Dorsolateral prefrontal cortex (tissue), 118 donors: Measurements from ENCODE around the gene CMSS1. TPM values are rescaled to one million over a fixed set of nuclear protein-coding genes. Genes with fewer than 3 reads are reported as not detected.

Source experiments
- microRNA-seq, 43 experiments: library from miRNA; unstranded; fragments of <30 nt; microRNA quantifications; one replicate each; pipeline ENCODE4 v1.2.0, GENCODE V29; 2022
- total RNA-seq, 120 experiments: library from RNA; stranded (reverse); gene quantifications; one replicate each; pipeline versions ENCODE4 v1.2.3 to v1.2.4, GENCODE V29; 2022

Gene CMSS1
- total RNA-seq, 120 experiments from 2014 or later, result 13.7 to 69.0 (median 39.0) TPM

Small RNA genes lying within 50 kb of the gene (microRNA-seq; reads per million reads assigned to microRNA genes)
- gene MIR3921, result 0 to 0.46 (median 0) reads per million in 43 experiments

Other genes with a start within 250 kb of the CMSS1 start
- gene COL8A1, start 179.3 kb upstream of the CMSS1 start, total RNA-seq, result 10 to 100 TPM in 5 of 120 experiments, 1 to 10 TPM in 103, under 1 TPM in 12; 0.29 to 29.8 (median 2.4) TPM